DOHH2 (cell line): ENCODE measurements around the gene FAM219A.

ENCODE experiments used
- CTCF ChIP-seq: fragments of 200-600 bp; sonication (generic); IDR thresholded peaks from one replicate; pipeline ENCODE4 v1.5.1; 2014; ENCODE audit warnings: antibody characterized with exemption, mild to moderate bottlenecking, low read depth, low read length; ENCODE audit not compliant: poor library complexity, severe bottlenecking
- EZH2phosphoT487 ChIP-seq: fragments of 200-600 bp; sonication (generic); IDR thresholded peaks from 2 replicates; pipeline ENCODE4 v1.6.1; 2017; ENCODE audit warnings: borderline replicate concordance, mild to moderate bottlenecking, antibody characterized with exemption, low read length, moderate library complexity, mixed read lengths

GRCh38 chr9:34443533-34443932 lies 14.8 kb downstream of the FAM219A start:
- TF ChIP-seq CTCF: no peak
- TF ChIP-seq EZH2phosphoT487: no peak
